Right atrium auricular region (tissue), 2 donors: ENCODE measurements around the gene SMIM44. TPM values are rescaled to one million over a fixed set of nuclear protein-coding genes. Genes with fewer than 3 reads are reported as not detected.

Experiments
- DNase-seq: peaks from one replicate; pipeline ENCODE4 v3.0.0-alpha.2; 2019; ENCODE audit warnings: low spot score
- H3K27ac ChIP-seq, 2 donors: fragments of 200-600 bp; sonication (generic); 1 replicate in 1 of 2; 2 replicates in 1 of 2; pipeline ENCODE4 v1.5.1; 2016 to 2019
- H3K27me3 ChIP-seq, 2 donors: fragments of 200-600 bp; sonication (generic); one replicate each; pipeline versions ENCODE4 v1.5.1 to v1.6.0; 2017 to 2019
- H3K36me3 ChIP-seq: fragments of 200-600 bp; sonication (generic); one replicate; pipeline ENCODE4 v1.5.1; 2016
- H3K4me1 ChIP-seq, 2 donors: fragments of 200-600 bp; sonication (generic); one replicate each; pipeline versions ENCODE4 v1.5.1 to v1.6.0; 2017 to 2019
- H3K4me3 ChIP-seq, 2 donors: fragments of 200-600 bp; sonication (generic); 1 replicate in 1 of 2; 2 replicates in 1 of 2; pipeline ENCODE4 v1.5.1; 2017 to 2019; ENCODE audit warnings: mild to moderate bottlenecking in 1 of 2, moderate library complexity in 1 of 2
- H3K9me3 ChIP-seq, 2 donors: fragments of 200-600 bp; sonication (generic); one replicate each; pipeline ENCODE4 v1.5.1; 2019
- total RNA-seq, 2 donors: library from RNA; depleted of rRNA; stranded (reverse); fragments of >200 nt; gene quantifications; one replicate each; pipeline ENCODE4 v1.1.0, GENCODE V29; 2016
- TF ChIP-seq, protein P1 (sequence below), 2 donors: fragments of 200-600 bp; sonication (generic); IDR thresholded peaks; one replicate each; pipeline ENCODE4 v1.5.1; 2019; ENCODE audit warnings: antibody characterized with exemption in 2 of 2

The SMIM44 gene
- total RNA-seq, 2 donors from 2014 or later: not detected

- H3K36me3 ChIP-seq: peaks cover 49% of the 10 kb centered on the region
- no peak for DNase-seq
- H3K4me1 ChIP-seq: peaks cover 0 to 46% of the 10 kb centered on the region in 2 donors
- no peaks in the 10 kb centered on the region for H3K27me3 ChIP-seq
- H3K9me3 ChIP-seq: no peaks in the 10 kb centered on the region
- H3K27ac ChIP-seq: peak overlapping the region; percentile 44 to 82
- TF ChIP-seq, protein P1, sequence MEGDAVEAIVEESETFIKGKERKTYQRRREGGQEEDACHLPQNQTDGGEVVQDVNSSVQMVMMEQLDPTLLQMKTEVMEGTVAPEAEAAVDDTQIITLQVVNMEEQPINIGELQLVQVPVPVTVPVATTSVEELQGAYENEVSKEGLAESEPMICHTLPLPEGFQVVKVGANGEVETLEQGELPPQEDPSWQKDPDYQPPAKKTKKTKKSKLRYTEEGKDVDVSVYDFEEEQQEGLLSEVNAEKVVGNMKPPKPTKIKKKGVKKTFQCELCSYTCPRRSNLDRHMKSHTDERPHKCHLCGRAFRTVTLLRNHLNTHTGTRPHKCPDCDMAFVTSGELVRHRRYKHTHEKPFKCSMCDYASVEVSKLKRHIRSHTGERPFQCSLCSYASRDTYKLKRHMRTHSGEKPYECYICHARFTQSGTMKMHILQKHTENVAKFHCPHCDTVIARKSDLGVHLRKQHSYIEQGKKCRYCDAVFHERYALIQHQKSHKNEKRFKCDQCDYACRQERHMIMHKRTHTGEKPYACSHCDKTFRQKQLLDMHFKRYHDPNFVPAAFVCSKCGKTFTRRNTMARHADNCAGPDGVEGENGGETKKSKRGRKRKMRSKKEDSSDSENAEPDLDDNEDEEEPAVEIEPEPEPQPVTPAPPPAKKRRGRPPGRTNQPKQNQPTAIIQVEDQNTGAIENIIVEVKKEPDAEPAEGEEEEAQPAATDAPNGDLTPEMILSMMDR (IDR thresholded peaks at IDR 0.05): no peak
- H3K4me3 ChIP-seq: no peak overlapping the region
These were observed 39.2 kb downstream of the SMIM44 start for GRCh38 chr19:3443840-3444694.

DNA sequence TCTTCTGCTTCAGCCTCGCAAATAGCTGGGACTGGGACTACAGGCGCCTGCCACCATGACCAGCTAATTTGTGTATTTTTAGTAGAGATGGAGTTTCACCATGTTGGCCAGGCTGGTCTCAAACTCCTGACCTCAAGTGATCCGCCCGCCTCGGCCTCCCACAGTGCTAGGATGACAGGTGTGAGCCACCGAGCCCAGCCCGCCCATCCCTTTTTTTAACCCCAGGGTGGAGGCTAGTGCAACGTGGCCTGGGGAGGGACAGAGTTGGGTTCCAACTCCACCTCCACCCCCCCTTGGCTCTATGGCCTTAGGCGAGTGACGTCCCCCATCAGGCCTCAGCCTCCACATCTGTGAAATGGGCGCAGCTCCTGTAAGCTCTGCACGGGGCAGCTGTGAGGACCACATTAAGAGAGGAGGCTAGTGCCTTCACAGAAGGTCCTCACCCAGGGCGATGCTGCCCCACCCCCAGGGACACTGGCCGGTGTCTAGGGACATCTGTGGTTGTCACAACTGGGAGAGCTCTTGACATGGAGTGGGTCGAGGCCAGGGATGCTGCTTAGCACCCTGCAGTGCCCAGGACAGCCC lies 40.7 kb downstream of the SMIM44 start:
- H3K36me3 ChIP-seq: peaks cover 53% of the 10 kb centered on the region
- TF ChIP-seq, protein P1 (IDR thresholded peaks at IDR 0.05): no peak
- no peaks in the 10 kb centered on the region for H3K27me3 ChIP-seq
- no peak for DNase-seq
- H3K4me3 ChIP-seq: no peak overlapping the region
- peak overlapping the region; percentile 47 to 82 for H3K27ac ChIP-seq
- H3K4me1 ChIP-seq: peaks cover 0 to 46% of the 10 kb centered on the region in 2 donors
- H3K9me3 ChIP-seq: no peaks in the 10 kb centered on the region

DNA sequence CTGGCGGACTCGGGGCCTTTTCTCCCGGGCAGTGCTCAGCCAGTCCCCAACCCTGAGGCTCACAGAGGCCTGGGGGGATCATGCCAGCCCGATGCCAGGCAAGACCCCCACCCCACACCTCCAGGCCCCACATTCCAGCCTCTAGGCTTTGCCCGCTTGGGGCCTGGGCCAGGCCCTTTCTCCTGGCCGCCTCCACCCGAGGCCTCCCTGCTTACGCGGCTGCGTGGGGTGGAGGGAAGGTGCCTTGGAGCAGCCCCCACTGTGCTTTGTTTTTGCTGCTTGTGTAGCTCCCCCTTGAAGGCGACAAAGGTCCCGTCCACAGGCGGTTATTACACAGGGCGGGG lies 41.3 kb downstream of the SMIM44 start:
- no peak overlapping the region for H3K4me3 ChIP-seq
- H3K27ac ChIP-seq: peak overlapping the region; percentile 47 to 63
- no peak for DNase-seq
- TF ChIP-seq, protein P1 (IDR thresholded peaks at IDR 0.05): no peak
- H3K4me1 ChIP-seq: peaks cover 0 to 46% of the 10 kb centered on the region in 2 donors
- no peaks in the 10 kb centered on the region for H3K27me3 ChIP-seq
- no peaks in the 10 kb centered on the region for H3K9me3 ChIP-seq
- peaks cover 54% of the 10 kb centered on the region for H3K36me3 ChIP-seq

GRCh38 chr19:3441089-3441985 lies 41.9 kb downstream of the SMIM44 start:
- TF ChIP-seq, protein P1 (IDR thresholded peaks at IDR 0.05): no peak
- Histone ChIP-seq H3K4me3 (no peak overlapping the region), H3K27ac (peak overlapping the region; percentile 47 to 63), H3K4me1 (peaks cover 0 to 46% of the 10 kb centered on the region in 2 donors), H3K36me3 (peaks cover 55% of the 10 kb centered on the region), H3K9me3 (no peaks in the 10 kb centered on the region), H3K27me3 (no peaks in the 10 kb centered on the region)
- no peak for DNase-seq

GRCh38 chr19:3440082-3440481 lies 43.2 kb downstream of the SMIM44 start:
- Histone ChIP-seq H3K36me3 (peaks cover 52% of the 10 kb centered on the region), H3K9me3 (no peaks in the 10 kb centered on the region), H3K27ac (no peak overlapping the region), H3K4me1 (peaks cover 0 to 46% of the 10 kb centered on the region in 2 donors), H3K27me3 (no peaks in the 10 kb centered on the region), H3K4me3 (no peak overlapping the region)
- TF ChIP-seq, protein P1 (IDR thresholded peaks at IDR 0.05): peak; percentile 28 to 69
- DNase-seq: no peak
